Measurements from ENCODE around the gene MICAL3. TPM values are rescaled to one million over a fixed set of nuclear protein-coding genes. Genes with fewer than 3 reads are reported as not detected.

MICAL3 gene
- total and polyA plus RNA-seq, 9 of the 15 experiments (the other 6 are each of a cell fraction or from before 2014, with no cell fraction given), result 0.53 to 32.1 (median 12.3) TPM

- in situ Hi-C loops (cut with MboI), result loop anchor here (5.0 kb wide), 1 partner anchor 323 kb away; no protein-coding TSS in a partner anchor
- no peaks in the 10 kb centered on the region for H3K27me3 ChIP-seq (ENCODE audit: control insufficient read depth in 2 of 2, insufficient read depth in 2 of 2, low read length in 2 of 2)
- H3K9ac ChIP-seq (ENCODE audit: insufficient read depth in 1 of 2, low read depth in 2 of 2, low read length in 2 of 2), result no peak overlapping the region; a peak in 1 of 4 replicates
- peaks cover 8% of the 10 kb centered on the region; the same call in 1 of the 2 replicates for H4K20me1 ChIP-seq (replicated peaks; ENCODE audit: control insufficient read depth, insufficient read depth, low read length)
- intact Hi-C loops (cut with micrococcal nuclease), result loop anchor here (2.0 to 10.0 kb wide), 3 partner anchors 91 to 185 kb away; no protein-coding TSS in a partner anchor
- H3K79me2 ChIP-seq (ENCODE audit: control insufficient read depth, insufficient read depth, low read length), result peaks cover 2% of the 10 kb centered on the region; the same call in 1 of the 3 replicates
- H3K4me2 ChIP-seq (ENCODE audit: insufficient read depth, low read length), result no peak overlapping the region
- H3K36me3 ChIP-seq (ENCODE audit: control insufficient read depth, insufficient read depth, low read length), result peaks cover 29% of the 10 kb centered on the region; the same call in 2 of the 3 replicates
- DNase-seq (ENCODE audit: extremely low read depth in 1 of 4, low spot score in 3 of 4), result no peak
- ChIA-PET CTCF (ENCODE audit: low intra/inter-chr PET ratio) (interaction anchor here (3.0 kb wide), 1 partner anchor 42 kb away, joined by 23 read pairs; no protein-coding TSS in a partner anchor), POLR2A (interaction anchor here (0.6 to 1.8 kb wide), 7 partner anchors 8 to 88 kb away, joined by 3 to 6 read pairs (median 3); no protein-coding TSS in a partner anchor)
- no peaks in the 10 kb centered on the region for H3K9me3 ChIP-seq (replicated peaks; ENCODE audit: control insufficient read depth, insufficient read depth, low read depth, low read length)
- no peak for ATAC-seq
- H2AFZ ChIP-seq (ENCODE audit: low read depth, low read length), result no peak overlapping the region
- TF ChIP-seq AFF1 (IDR thresholded peaks at IDR 0.05; ENCODE audit: low read depth in 1 of 2, partially characterized antibody in 2 of 2) (no peak), ZBED1 (IDR thresholded peaks at IDR 0.05) (no peak), CHD2 (IDR thresholded peaks at IDR 0.05; ENCODE audit: low read depth, low read length) (no peak), TAL1 (IDR thresholded peaks at IDR 0.05) (no peak), FOXO4 (CRISPR knock-in tag; IDR thresholded peaks at IDR 0.05) (no peak), HDAC6 (IDR thresholded peaks at IDR 0.05; ENCODE audit: low read depth, low read length) (no peak), CBX8 (IDR thresholded peaks at IDR 0.05; ENCODE audit: borderline replicate concordance, extremely low read depth, low read depth, low read length, poor library complexity, severe bottlenecking) (no peak), RBBP5 (IDR thresholded peaks at IDR 0.05; ENCODE audit: borderline replicate concordance, insufficient read depth, low read length, poor library complexity, severe bottlenecking) (no peak), PRPF4 (IDR thresholded peaks at IDR 0.05; ENCODE audit: insufficient read depth, low read depth, low read length, poor library complexity, severe bottlenecking) (no peak), POLR2AphosphoS2 (IDR thresholded peaks at IDR 0.05; ENCODE audit: low read length) (no peak), BHLHE40 (IDR thresholded peaks at IDR 0.05; ENCODE audit: low read length) (no peak), MLX (CRISPR knock-in tag; conservative IDR thresholded peaks at IDR 0.05) (no peak), MCM7 (IDR thresholded peaks at IDR 0.05) (no peak), ZNF583 (CRISPR knock-in tag; IDR thresholded peaks at IDR 0.05) (no peak)
- no peak overlapping the region for H3K4me3 ChIP-seq
- peaks cover 9% of the 10 kb centered on the region for H3K9me1 ChIP-seq (ENCODE audit: control insufficient read depth, insufficient read depth, low read length)
- BruUV-seq (replicated peaks), result no TSS peak
- H3K27ac ChIP-seq (ENCODE audit: extremely low read depth, low read depth, low read length), result no peak overlapping the region
- WGBS (ENCODE audit: insufficient coverage, low coverage, missing lambda C conversion rate), result 80% methylated on average over 25 of the region's 25 CpGs
- H3K4me1 ChIP-seq (replicated peaks in 1 of 2; ENCODE audit: control insufficient read depth in 2 of 2, insufficient read depth in 2 of 2, low read length in 2 of 2), result peaks cover 0 to 21% of the 10 kb centered on the region in 2 experiments; a peak in 2 of 5 replicates
- no peak for FAIRE-seq
These were observed 280.5 kb downstream of the MICAL3 start for GRCh38 chr22:17743661-17744411.

Data from K562 (cell line).